ENCODE results near the gene FGF12.

The FGF12 gene

DNA sequence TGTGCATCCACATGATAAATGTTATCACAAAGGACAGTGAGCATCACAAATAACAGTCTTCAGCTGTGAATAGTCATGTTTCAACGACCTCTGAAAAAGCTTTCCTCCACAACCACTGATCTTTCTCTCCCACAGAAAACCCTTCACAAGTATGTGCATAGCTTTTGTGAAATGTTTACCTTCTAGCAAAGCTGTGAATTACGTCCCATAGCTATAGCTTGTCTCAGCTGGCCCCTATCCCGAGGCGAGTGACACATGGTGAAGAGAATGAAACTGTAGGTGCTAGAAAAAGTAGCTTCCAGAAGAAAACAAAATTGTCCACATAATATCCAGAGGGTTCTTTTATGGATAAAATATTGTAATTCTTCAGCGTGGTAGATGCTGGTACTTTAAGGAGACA is 182.0 kb downstream of the FGF12 start:
- no peak overlapping the region for H3K4me3 ChIP-seq (ENCODE audit: low read depth in 1 of 2, low read length in 2 of 2)
- H3K27ac ChIP-seq (ENCODE audit: low read length): no peak overlapping the region
- H3K27me3 ChIP-seq (ENCODE audit: low read depth, low read length): no peaks in the 10 kb centered on the region
- H3K4me1 ChIP-seq (ENCODE audit: control insufficient read depth in 1 of 2, insufficient read depth in 2 of 2, low read length in 2 of 2): no peaks in the 10 kb centered on the region
- H3K9me3 ChIP-seq (ENCODE audit: control insufficient read depth in 1 of 2, low read length in 2 of 2): no peaks in the 10 kb centered on the region
- H3K36me3 ChIP-seq (ENCODE audit: control insufficient read depth in 1 of 2, insufficient read depth in 2 of 2, low read length in 2 of 2): no peaks in the 10 kb centered on the region

DNA sequence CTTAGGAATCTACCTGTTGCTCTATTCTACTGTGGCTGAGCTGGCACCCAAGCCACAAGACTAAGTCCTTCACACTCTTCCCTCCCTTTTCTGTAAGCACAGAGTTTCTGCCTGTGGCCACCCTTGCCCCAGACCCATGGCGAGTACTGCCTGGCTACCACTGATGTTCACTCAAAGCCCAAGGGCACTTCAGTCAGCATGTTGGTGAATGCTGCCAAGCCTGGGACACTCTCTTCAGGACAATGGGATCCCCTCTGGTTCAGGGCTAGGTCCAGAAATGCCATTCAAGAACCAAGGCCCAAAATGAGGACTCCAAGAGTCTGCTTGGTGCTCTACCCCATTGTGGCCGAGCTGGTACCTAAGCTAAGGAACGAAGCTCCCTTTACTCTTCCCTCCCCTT is 184.2 kb downstream of the FGF12 start:
- Histone ChIP-seq H3K27me3 (ENCODE audit: low read depth, low read length) (no peaks in the 10 kb centered on the region), H3K9me3 (ENCODE audit: control insufficient read depth in 1 of 2, low read length in 2 of 2) (no peaks in the 10 kb centered on the region), H3K36me3 (ENCODE audit: control insufficient read depth in 1 of 2, insufficient read depth in 2 of 2, low read length in 2 of 2) (no peaks in the 10 kb centered on the region), H3K4me3 (ENCODE audit: low read depth in 1 of 2, low read length in 2 of 2) (no peak overlapping the region), H3K4me1 (ENCODE audit: control insufficient read depth in 1 of 2, insufficient read depth in 2 of 2, low read length in 2 of 2) (no peaks in the 10 kb centered on the region), H3K27ac (ENCODE audit: low read length) (no peak overlapping the region)

DNA sequence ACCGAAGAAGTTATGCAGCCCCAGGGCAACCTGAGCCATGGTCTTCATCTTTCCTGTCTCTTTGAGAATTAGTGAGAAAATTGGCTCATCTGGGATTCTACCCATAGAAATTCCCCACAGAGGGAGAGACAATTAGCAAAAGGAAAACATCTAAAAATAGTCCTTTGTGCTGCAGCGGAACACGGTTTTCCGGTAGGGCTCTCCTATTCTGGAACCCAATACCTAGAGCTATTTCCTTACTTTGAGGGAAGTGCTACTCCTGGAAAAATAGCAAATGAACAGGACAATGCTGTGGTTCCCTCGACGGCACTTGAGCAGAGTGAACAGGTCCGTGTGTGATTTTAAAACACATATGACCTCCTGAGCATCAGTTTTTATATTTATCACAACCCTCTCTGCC is 210.5 kb downstream of the FGF12 start:
- H3K4me3 ChIP-seq (ENCODE audit: low read depth in 1 of 2, low read length in 2 of 2): no peak overlapping the region
- no peaks in the 10 kb centered on the region for H3K36me3 ChIP-seq (ENCODE audit: control insufficient read depth in 1 of 2, insufficient read depth in 2 of 2, low read length in 2 of 2)
- no peak overlapping the region for H3K27ac ChIP-seq (ENCODE audit: low read length)
- no peaks in the 10 kb centered on the region for H3K9me3 ChIP-seq (ENCODE audit: control insufficient read depth in 1 of 2, low read length in 2 of 2)
- H3K27me3 ChIP-seq (ENCODE audit: low read depth, low read length): peaks cover 17% of the 10 kb centered on the region
- peaks cover 0 to 15% of the 10 kb centered on the region in 2 donors for H3K4me1 ChIP-seq (ENCODE audit: control insufficient read depth in 1 of 2, insufficient read depth in 2 of 2, low read length in 2 of 2)

DNA sequence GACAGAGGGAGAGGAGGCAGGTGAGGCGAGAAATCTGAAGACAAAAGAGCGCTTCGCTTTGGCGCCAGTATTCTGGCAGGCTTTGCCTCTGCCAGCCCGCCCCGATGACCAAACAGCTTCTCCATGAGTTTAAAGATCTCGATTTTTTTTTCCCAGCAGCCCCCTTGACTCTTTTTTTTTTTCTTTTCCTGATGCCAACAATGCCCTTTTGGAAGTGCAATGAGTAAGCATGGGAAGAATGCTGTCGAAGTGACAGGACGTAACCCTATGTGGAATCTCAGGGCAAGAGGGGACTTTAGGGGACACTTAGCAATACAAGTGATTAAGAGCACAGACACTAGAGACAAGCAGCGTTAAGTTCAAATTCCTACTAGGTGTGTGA is 211.7 kb downstream of the FGF12 start:
- Histone ChIP-seq H3K4me3 (ENCODE audit: low read depth in 1 of 2, low read length in 2 of 2) (peak overlapping the region in 1 of 2 donors; percentile 82), H3K27me3 (ENCODE audit: low read depth, low read length) (peaks cover 17% of the 10 kb centered on the region), H3K36me3 (ENCODE audit: control insufficient read depth in 1 of 2, insufficient read depth in 2 of 2, low read length in 2 of 2) (no peaks in the 10 kb centered on the region), H3K4me1 (ENCODE audit: control insufficient read depth in 1 of 2, insufficient read depth in 2 of 2, low read length in 2 of 2) (peaks cover 0 to 15% of the 10 kb centered on the region in 2 donors), H3K9me3 (ENCODE audit: control insufficient read depth in 1 of 2, low read length in 2 of 2) (peaks cover 0 to 5% of the 10 kb centered on the region in 2 donors), H3K27ac (ENCODE audit: low read length) (no peak overlapping the region)

DNA sequence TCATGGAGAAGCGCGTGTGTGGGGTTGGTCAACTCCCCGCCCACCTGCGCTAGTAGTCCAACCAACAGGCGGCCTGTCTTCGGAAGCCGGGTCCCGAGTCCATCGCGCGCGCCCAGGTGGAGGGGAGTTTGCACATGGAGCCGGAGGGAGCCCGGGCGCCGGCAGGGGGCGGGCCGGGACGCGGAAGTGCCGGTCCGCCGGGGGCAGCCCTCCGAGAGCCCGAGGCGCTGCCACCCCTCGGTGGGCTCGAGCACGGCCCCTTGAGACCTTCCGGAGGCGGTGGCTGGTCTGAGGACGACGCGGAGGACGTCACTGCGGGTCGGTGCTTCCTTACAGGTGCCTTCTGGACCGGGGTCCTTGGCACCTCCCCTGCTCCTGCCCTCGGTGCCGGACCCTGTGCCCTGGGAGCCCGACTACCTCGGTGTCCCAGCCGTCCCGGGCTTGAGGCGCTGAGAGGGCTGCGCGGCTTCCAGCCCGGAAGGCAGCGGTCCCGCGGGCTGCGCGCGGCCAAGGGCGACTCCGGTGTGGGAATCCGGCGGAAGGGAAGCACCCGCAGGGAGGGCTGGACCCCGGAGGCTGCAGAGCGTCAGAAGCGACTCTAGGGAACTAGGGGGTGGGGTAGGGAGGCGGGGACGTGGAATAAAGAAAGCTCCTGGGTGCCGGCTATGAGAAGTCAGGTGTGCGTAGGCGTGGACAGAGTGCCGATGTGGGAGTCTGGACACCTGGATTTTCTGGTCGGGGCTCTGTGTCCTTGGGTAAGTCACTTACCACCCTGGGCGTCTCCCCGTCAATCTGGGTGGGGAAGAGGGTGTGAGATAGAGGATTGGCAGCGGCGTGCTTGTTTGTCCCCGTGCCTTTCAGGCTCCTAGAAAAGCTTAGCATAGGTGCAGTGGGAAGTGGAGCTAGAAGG is 212.3 kb downstream of the FGF12 start:
- H3K9me3 ChIP-seq (ENCODE audit: control insufficient read depth in 1 of 2, low read length in 2 of 2): peaks cover 0 to 10% of the 10 kb centered on the region in 2 donors
- H3K27me3 ChIP-seq (ENCODE audit: low read depth, low read length): peaks cover 17% of the 10 kb centered on the region
- no peaks in the 10 kb centered on the region for H3K36me3 ChIP-seq (ENCODE audit: control insufficient read depth in 1 of 2, insufficient read depth in 2 of 2, low read length in 2 of 2)
- peaks cover 0 to 15% of the 10 kb centered on the region in 2 donors for H3K4me1 ChIP-seq (ENCODE audit: control insufficient read depth in 1 of 2, insufficient read depth in 2 of 2, low read length in 2 of 2)
- peak overlapping the region; percentile 42 to 82 for H3K4me3 ChIP-seq (ENCODE audit: low read depth in 1 of 2, low read length in 2 of 2)
- no peak overlapping the region for H3K27ac ChIP-seq (ENCODE audit: low read length)

DNA sequence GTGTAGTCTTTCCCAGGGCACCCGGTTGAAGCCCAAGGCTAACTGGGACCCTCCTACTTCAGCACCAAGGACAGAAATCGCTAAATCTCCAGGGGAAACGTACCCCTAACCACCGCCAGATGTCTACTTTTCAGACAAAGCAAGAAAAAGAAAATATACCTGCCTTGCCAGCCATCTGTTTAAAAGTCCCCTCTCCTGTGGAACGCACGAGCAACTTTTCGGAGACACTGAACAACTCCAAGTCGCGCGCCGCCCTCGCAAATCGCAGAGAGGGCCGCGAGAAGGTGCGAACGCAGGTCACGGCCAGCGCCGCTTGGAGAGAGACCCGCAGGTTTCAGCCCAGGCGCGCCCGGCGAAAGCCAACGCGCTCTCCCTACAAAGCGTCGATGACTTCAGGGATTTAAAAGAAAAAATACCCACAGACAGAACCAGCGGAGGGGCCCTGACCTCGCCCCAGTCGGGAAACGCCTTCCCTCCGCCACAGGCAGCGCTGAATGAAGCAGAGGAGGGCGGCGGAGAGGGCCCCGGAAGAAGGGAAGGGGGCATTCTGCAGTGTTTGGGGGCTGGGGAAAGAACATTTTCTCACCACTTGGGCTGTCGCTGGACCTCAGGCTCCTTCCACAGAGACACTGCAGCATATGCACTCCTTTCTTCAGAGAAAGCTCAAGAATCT is 213.1 kb downstream of the FGF12 start:
- H3K27ac ChIP-seq (ENCODE audit: low read length): no peak overlapping the region
- H3K27me3 ChIP-seq (ENCODE audit: low read depth, low read length): peaks cover 17% of the 10 kb centered on the region
- H3K4me3 ChIP-seq (ENCODE audit: low read depth in 1 of 2, low read length in 2 of 2): peak overlapping the region; percentile 42 to 82
- peaks cover 0 to 10% of the 10 kb centered on the region in 2 donors for H3K9me3 ChIP-seq (ENCODE audit: control insufficient read depth in 1 of 2, low read length in 2 of 2)
- no peaks in the 10 kb centered on the region for H3K36me3 ChIP-seq (ENCODE audit: control insufficient read depth in 1 of 2, insufficient read depth in 2 of 2, low read length in 2 of 2)
- peaks cover 0 to 15% of the 10 kb centered on the region in 2 donors for H3K4me1 ChIP-seq (ENCODE audit: control insufficient read depth in 1 of 2, insufficient read depth in 2 of 2, low read length in 2 of 2)

DNA sequence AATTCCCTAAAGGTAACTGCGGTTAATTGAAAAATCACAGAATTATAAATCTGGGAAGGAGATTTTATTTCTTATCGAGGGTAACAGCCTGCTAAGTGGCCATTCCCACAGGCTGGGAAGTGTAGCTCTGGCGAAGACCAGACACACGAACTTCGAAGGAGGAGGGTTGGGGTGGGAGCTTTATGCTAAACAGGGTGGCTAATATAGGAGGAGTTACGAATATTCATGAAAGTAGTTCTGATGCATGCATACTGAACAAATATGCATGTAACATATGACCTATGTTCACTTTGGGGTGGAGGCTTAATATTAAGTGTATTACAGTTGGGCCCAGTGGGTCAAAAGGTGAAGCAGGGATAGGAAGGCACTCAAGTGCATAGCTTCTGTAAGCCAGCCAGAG is 221.6 kb downstream of the FGF12 start:
- peaks cover 0 to 5% of the 10 kb centered on the region in 2 donors for H3K9me3 ChIP-seq (ENCODE audit: control insufficient read depth in 1 of 2, low read length in 2 of 2)
- H3K27ac ChIP-seq (ENCODE audit: low read length): no peak overlapping the region

DNA sequence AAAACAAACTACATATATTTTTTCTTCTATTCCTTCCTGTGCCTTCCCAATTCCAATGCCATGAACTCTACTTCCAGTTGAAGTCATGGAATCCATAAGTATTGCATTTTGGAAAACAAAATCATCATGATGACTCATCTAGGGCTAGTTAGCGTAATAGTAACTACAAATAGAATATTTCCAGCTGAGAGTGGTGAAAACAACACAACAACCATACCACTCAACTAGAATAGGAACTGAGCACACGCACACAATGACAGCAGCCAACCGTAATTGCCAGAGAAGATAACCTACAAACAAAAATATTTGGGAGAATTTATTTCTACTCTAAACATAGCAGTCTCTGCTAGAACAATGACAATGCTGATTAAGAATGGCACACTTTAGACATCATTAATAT is 225.9 kb downstream of the FGF12 start:
- no peaks in the 10 kb centered on the region for H3K27me3 ChIP-seq (ENCODE audit: low read depth, low read length)
- H3K36me3 ChIP-seq (ENCODE audit: control insufficient read depth in 1 of 2, insufficient read depth in 2 of 2, low read length in 2 of 2): no peaks in the 10 kb centered on the region
- no peak overlapping the region for H3K27ac ChIP-seq (ENCODE audit: low read length)
- H3K4me3 ChIP-seq (ENCODE audit: low read depth in 1 of 2, low read length in 2 of 2): no peak overlapping the region
- H3K4me1 ChIP-seq (ENCODE audit: control insufficient read depth in 1 of 2, insufficient read depth in 2 of 2, low read length in 2 of 2): no peaks in the 10 kb centered on the region
- no peaks in the 10 kb centered on the region for H3K9me3 ChIP-seq (ENCODE audit: control insufficient read depth in 1 of 2, low read length in 2 of 2)

More for the DNA sequence above, 221.6 kb downstream of the FGF12 start:
- Histone ChIP-seq H3K4me3 (ENCODE audit: low read depth in 1 of 2, low read length in 2 of 2) (no peak overlapping the region), H3K27me3 (ENCODE audit: low read depth, low read length) (no peaks in the 10 kb centered on the region), H3K4me1 (ENCODE audit: control insufficient read depth in 1 of 2, insufficient read depth in 2 of 2, low read length in 2 of 2) (no peaks in the 10 kb centered on the region), H3K36me3 (ENCODE audit: control insufficient read depth in 1 of 2, insufficient read depth in 2 of 2, low read length in 2 of 2) (no peaks in the 10 kb centered on the region)

DNA sequence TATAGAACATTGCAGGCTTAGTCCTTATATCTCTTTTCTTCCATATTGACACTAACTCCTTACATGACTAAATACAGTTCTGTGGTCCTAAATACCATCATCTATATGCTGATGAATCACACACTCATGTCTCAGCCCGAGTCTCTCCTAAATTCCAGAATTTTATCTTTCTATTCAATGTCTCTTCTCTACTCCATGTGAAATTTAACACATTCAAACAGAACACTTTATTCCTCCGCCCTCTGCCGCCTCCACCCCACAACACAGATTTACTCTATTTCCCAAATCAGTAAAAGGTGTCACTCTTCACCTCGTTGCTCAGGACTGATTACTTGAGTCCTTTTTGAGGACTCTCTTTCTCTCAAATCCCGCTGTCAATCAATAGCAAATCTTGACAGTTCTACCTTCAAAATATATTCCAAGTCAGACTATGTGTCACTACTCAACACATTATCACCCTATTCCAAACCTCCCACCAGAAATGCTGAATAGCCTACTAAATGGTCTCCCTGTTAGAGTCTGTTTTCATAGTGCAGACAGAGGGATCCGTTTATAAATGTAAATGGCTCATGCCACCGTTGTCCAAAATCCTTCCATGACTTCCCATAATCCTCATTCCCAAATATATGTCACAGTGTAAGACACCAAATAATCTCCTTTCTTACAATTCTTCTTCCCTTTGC is 230.3 kb downstream of the FGF12 start:
- no peak overlapping the region for H3K4me3 ChIP-seq (ENCODE audit: low read depth in 1 of 2, low read length in 2 of 2)
- H3K4me1 ChIP-seq (ENCODE audit: control insufficient read depth in 1 of 2, insufficient read depth in 2 of 2, low read length in 2 of 2): no peaks in the 10 kb centered on the region
- no peaks in the 10 kb centered on the region for H3K36me3 ChIP-seq (ENCODE audit: control insufficient read depth in 1 of 2, insufficient read depth in 2 of 2, low read length in 2 of 2)
- H3K27ac ChIP-seq (ENCODE audit: low read length): no peak overlapping the region
- no peaks in the 10 kb centered on the region for H3K27me3 ChIP-seq (ENCODE audit: low read depth, low read length)
- H3K9me3 ChIP-seq (ENCODE audit: control insufficient read depth in 1 of 2, low read length in 2 of 2): no peaks in the 10 kb centered on the region

DNA sequence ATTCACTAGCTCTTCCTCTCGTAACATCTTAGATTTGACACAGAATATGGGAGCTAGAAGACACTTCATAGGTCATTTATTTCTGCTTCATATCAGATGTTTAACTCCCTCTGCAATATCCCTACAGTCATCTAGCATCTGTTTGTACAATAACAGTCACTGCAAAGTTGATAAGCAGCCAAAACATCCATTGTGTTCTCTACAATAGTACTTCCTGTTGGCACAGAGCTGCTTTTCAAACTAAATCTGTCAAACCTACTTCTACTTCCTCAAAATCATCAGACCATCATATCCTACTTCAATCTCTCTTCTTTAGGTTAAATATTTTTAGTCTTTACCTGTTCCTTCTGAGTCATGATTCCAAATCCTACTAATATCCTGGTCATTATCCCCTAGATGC is 233.2 kb downstream of the FGF12 start:
- H3K4me3 ChIP-seq (ENCODE audit: low read depth in 1 of 2, low read length in 2 of 2): no peak overlapping the region
- no peaks in the 10 kb centered on the region for H3K9me3 ChIP-seq (ENCODE audit: control insufficient read depth in 1 of 2, low read length in 2 of 2)
- no peaks in the 10 kb centered on the region for H3K27me3 ChIP-seq (ENCODE audit: low read depth, low read length)
- H3K36me3 ChIP-seq (ENCODE audit: control insufficient read depth in 1 of 2, insufficient read depth in 2 of 2, low read length in 2 of 2): no peaks in the 10 kb centered on the region
- no peak overlapping the region for H3K27ac ChIP-seq (ENCODE audit: low read length)
- H3K4me1 ChIP-seq (ENCODE audit: control insufficient read depth in 1 of 2, insufficient read depth in 2 of 2, low read length in 2 of 2): no peaks in the 10 kb centered on the region

DNA sequence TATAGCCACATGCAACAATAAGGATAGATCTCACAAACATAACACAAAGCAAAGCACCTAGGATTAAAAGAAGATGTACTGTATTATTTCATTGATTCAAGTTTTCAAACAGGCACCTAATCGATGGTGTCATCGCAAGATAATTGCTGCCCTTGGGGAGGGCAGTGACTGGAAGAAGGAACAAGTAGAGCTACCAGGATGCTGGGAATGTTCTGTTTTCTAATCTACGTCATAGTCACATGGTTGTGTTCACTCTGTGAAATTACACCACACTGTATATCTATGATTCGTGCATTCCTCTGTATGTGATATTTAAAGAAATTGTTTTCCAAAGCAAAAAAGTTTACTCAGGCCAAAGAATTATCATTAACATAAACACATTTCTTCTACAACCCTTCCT is 236.6 kb downstream of the FGF12 start:
- no peak overlapping the region for H3K4me3 ChIP-seq (ENCODE audit: low read depth in 1 of 2, low read length in 2 of 2)
- H3K27ac ChIP-seq (ENCODE audit: low read length): no peak overlapping the region
- no peaks in the 10 kb centered on the region for H3K36me3 ChIP-seq (ENCODE audit: control insufficient read depth in 1 of 2, insufficient read depth in 2 of 2, low read length in 2 of 2)
- H3K9me3 ChIP-seq (ENCODE audit: control insufficient read depth in 1 of 2, low read length in 2 of 2): no peaks in the 10 kb centered on the region
- no peaks in the 10 kb centered on the region for H3K27me3 ChIP-seq (ENCODE audit: low read depth, low read length)
- no peaks in the 10 kb centered on the region for H3K4me1 ChIP-seq (ENCODE audit: control insufficient read depth in 1 of 2, insufficient read depth in 2 of 2, low read length in 2 of 2)

Measured in muscle layer of duodenum (tissue), 2 donors.